AG04450 (cell line): ENCODE measurements around the gene GANAB. TPM values are rescaled to one million over a fixed set of nuclear protein-coding genes. Genes with fewer than 3 reads are reported as not detected.
"Not testable (repeated sequence)": the region's sequence is repeated elsewhere in the genome, so short reads cannot be mapped to it uniquely, and the experiment has no call there.

Source experiments
- CTCF ChIA-PET: fragments of 300-600, 350-600 bp; formaldehyde crosslinking; extraction: SDS; loops from one replicate; lab custom pipeline; 2022; ENCODE audit warnings: antibody characterized with exemption, inconsistent platforms; lab: Charles Lee
- POLR2A ChIA-PET: fragments of 350-600 bp; formaldehyde crosslinking; extraction: SDS; loops from one replicate; lab custom pipeline; 2021; ENCODE audit warnings: antibody characterized with exemption, inconsistent platforms; lab: Yijun Ruan, JAX
- DNase-seq: peaks from one replicate; pipeline ENCODE4 v3.0.0-alpha.2; 2011; ENCODE audit warnings: low read depth, low spot score
- H3K27ac ChIP-seq: one replicate; pipeline ENCODE4 v1.5.1; 2012; ENCODE audit warnings: low read depth, low read length, control low read depth
- H3K27me3 ChIP-seq: one replicate; pipeline ENCODE4 v1.6.0; 2012; ENCODE audit warnings: low read length; ENCODE audit not compliant: control insufficient read depth, insufficient read depth
- H3K4me3 ChIP-seq: 2 replicates; pipeline ENCODE4 v1.5.1; 2011; ENCODE audit warnings: mild to moderate bottlenecking, low read depth, low read length, control low read depth
- H3K9me3 ChIP-seq: 2 replicates; pipeline ENCODE4 v1.5.1; 2012; ENCODE audit warnings: low read length; ENCODE audit not compliant: control insufficient read depth, insufficient read depth
- polyA plus RNA-seq: library from polyadenylated mRNA; depleted of rRNA; stranded (reverse); fragments of >200 nt; gene quantifications from 2 replicates; pipeline ENCODE4 v1.2.3, GENCODE V29; 2011
- TF ChIP-seq, protein P1 (sequence below): IDR thresholded peaks from 2 replicates; pipeline ENCODE4 v1.5.1; 2011; ENCODE audit warnings: low read depth, low read length, control low read depth, inconsistent platforms

Gene GANAB
- polyA plus RNA-seq, 1 experiment, result 369 TPM

DNA sequence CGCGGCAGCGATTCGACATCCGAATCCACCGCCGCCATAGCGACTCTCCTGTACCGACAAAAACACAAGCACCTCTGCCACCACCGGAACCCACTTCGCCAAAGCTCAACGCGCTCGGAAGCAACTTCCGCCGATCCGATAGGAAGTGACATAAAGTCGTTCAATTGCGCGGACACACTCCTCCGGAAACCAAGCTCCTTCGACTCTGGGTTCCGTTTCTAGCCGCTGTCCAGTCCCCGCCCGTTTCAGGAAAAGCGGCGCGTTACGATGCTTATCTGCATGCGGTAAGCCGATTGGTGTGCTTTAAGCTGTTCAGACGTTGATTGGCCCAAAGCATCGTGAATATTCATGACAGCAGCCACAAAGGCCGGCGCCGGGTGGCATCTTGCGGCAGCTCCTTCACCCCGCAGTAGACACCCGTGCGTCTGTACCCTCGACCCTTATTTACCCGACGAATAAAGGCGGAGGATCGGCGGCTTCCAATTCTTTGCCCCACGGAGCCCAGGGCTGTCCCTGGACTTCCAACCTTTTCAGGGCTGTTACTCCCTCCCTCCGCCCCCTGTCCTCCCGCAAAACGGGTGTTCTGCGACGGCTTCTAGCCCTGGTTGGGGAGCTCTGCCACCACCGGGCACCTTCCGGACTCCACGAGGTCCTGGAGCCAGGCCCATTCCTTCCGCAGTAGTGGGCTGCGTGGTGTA, 54.8 kb downstream of the GANAB start, which contains the start of gene TUT1:
TUT1 (minus strand) TSS at position 76 of the 698 bp plus-strand sequence; CDS start at position 38, 38 bp downstream.
- H3K27ac ChIP-seq, result peak within 1 kb of the TSS; percentile 87
- peak within 1 kb of the TSS; percentile 68 for H3K4me3 ChIP-seq
- ChIA-PET CTCF (interaction anchor here (0.7 to 3.9 kb wide), 10 partner anchors 9 to 210 kb away, joined by 3 to 14 read pairs (median 7); partner anchors contain the start of gene B3GAT3), POLR2A (interaction anchor here (0.5 to 2.6 kb wide), 29 partner anchors 7 to 1217 kb away, joined by 3 to 67 read pairs (median 6); partner anchors contain the start of genes AHNAK, B3GAT3, C11orf98 and CSKMT)
- TF ChIP-seq, protein P1, sequence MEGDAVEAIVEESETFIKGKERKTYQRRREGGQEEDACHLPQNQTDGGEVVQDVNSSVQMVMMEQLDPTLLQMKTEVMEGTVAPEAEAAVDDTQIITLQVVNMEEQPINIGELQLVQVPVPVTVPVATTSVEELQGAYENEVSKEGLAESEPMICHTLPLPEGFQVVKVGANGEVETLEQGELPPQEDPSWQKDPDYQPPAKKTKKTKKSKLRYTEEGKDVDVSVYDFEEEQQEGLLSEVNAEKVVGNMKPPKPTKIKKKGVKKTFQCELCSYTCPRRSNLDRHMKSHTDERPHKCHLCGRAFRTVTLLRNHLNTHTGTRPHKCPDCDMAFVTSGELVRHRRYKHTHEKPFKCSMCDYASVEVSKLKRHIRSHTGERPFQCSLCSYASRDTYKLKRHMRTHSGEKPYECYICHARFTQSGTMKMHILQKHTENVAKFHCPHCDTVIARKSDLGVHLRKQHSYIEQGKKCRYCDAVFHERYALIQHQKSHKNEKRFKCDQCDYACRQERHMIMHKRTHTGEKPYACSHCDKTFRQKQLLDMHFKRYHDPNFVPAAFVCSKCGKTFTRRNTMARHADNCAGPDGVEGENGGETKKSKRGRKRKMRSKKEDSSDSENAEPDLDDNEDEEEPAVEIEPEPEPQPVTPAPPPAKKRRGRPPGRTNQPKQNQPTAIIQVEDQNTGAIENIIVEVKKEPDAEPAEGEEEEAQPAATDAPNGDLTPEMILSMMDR, result no peak
- H3K27me3 ChIP-seq, result no peaks in the 10 kb centered on the region
- peak; percentile 97 for DNase-seq
- H3K9me3 ChIP-seq, result no peaks in the 10 kb centered on the region; the same call in 1 of the 2 replicates

GRCh38 chr11:62588966-62589637, 57.3 kb downstream of the GANAB start:
- DNase-seq, result no peak
- ChIA-PET CTCF (interaction anchor here (0.7 to 1.3 kb wide), 3 partner anchors 12 to 46 kb away, joined by 3 read pairs; partner anchors contain the start of gene MTA2), POLR2A (no interaction called here)
- Histone ChIP-seq H3K27ac (no peak overlapping the region), H3K9me3 (no peaks in the 10 kb centered on the region; the same call in 1 of the 2 replicates), H3K27me3 (no peaks in the 10 kb centered on the region), H3K4me3 (no peak overlapping the region)
- TF ChIP-seq, protein P1, result peak; percentile 49

- not testable (repeated sequence) for DNase-seq, H3K4me3 ChIP-seq, H3K27me3 ChIP-seq, H3K27ac ChIP-seq, H3K9me3 ChIP-seq
- ChIA-PET POLR2A (interaction anchor here (1.1 kb wide), 1 partner anchor 12 kb away, joined by 3 read pairs; the partner anchor contains the start of gene EEF1G), CTCF (interaction anchor here (1.2 to 1.3 kb wide), 2 partner anchors 42 to 191 kb away, joined by 3 read pairs; no protein-coding TSS in a partner anchor)
Measured at GRCh38 chr11:62585356-62585755, 61.1 kb downstream of the GANAB start.

GRCh38 chr11:62581735-62582134, 64.7 kb downstream of the GANAB start:
- H3K9me3 ChIP-seq, DNase-seq, CTCF ChIA-PET, H3K4me3 ChIP-seq, H3K27ac ChIP-seq, H3K27me3 ChIP-seq: not testable (repeated sequence)
- POLR2A ChIA-PET, result interaction anchor here (2.0 kb wide), 1 partner anchor 10 kb away, joined by 6 read pairs; the partner anchor contains the start of gene TUT1

GRCh38 chr11:62580959-62581715, 65.3 kb downstream of the GANAB start:
- Histone ChIP-seq H3K27ac (no peak overlapping the region), H3K4me3 (no peak overlapping the region), H3K27me3 (no peaks in the 10 kb centered on the region), H3K9me3 (no peaks in the 10 kb centered on the region)
- ChIA-PET POLR2A (interaction anchor here (2.0 kb wide), 1 partner anchor 10 kb away, joined by 6 read pairs; the partner anchor contains the start of gene TUT1), CTCF (no interaction called here)
- no peak for DNase-seq
- TF ChIP-seq, protein P1, result no peak
